ENCODE results near the gene FXYD1.
"Not testable (repeated sequence)": the region's sequence is repeated elsewhere in the genome, so short reads cannot be mapped to it uniquely, and the experiment has no call there.

Gene FXYD1

GRCh38 chr19:35144600-35145436, 6.2 kb downstream of the FXYD1 start:
- no peak for TF ChIP-seq CTCF (IDR thresholded peaks at IDR 0.05)
- Mint-ChIP-seq H3K9me3 (no peaks in the 10 kb centered on the region), H3K27ac (no peak overlapping the region), H3K4me1 (peaks cover 36% of the 10 kb centered on the region), H3K36me3 (ENCODE audit: low read depth) (no peaks in the 10 kb centered on the region), H3K27me3 (ENCODE audit: low read depth, poor library complexity) (peaks cover 69% of the 10 kb centered on the region), H3K4me3 (no peak overlapping the region)
- DNase-seq = peak; percentile 64

DNA sequence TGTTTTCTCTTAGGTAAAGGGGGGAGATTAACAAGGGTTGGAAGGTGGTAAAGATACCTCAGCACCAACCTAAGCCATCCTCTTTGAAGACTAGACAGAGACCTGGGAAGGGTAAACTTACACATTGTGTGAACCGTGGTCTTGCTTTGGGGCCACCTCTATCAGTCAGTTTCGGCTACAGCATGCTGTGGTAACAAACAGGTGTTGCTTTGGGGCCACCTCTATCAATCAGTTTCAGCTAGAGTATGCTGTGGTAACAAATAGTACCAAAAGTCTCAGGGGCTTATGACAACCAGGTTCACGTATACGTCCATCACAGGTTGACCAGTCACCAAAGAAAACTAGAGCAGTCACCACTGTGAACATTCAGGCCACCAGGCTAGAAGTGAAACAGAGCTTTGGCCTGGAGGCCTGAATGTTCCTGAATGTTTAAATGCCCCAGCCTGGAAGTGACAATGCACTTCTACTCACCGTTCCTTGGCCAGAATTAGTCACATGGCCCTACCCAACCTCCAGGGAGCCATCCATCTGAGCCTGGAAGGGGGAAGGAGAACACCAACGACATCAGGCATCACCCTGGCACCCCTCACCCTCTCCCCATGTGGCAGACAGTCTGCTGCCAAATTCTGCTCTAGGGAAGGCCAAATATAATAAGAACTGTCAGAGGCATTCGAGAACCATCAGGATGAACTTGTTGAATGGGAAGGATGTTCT, 8.3 kb downstream of the FXYD1 start:
- Mint-ChIP-seq H3K4me3 (no peak overlapping the region), H3K36me3 (ENCODE audit: low read depth) (no peaks in the 10 kb centered on the region), H3K27me3 (ENCODE audit: low read depth, poor library complexity) (peaks cover 69% of the 10 kb centered on the region), H3K9me3 (no peaks in the 10 kb centered on the region), H3K27ac (no peak overlapping the region), H3K4me1 (peaks cover 40% of the 10 kb centered on the region)
- DNase-seq = no peak
- no peak for TF ChIP-seq CTCF (IDR thresholded peaks at IDR 0.05)

- no peak overlapping the region for H3K27ac Mint-ChIP-seq
- TF ChIP-seq CTCF (IDR thresholded peaks at IDR 0.05) = no peak
- peaks cover 54% of the 10 kb centered on the region for H3K4me1 Mint-ChIP-seq
- H3K27me3 Mint-ChIP-seq (ENCODE audit: low read depth, poor library complexity) = peaks cover 61% of the 10 kb centered on the region
- H3K9me3 Mint-ChIP-seq = no peaks in the 10 kb centered on the region
- no peaks in the 10 kb centered on the region for H3K36me3 Mint-ChIP-seq (ENCODE audit: low read depth)
- no peak overlapping the region for H3K4me3 Mint-ChIP-seq
- no peak for DNase-seq
Observed at GRCh38 chr19:35149463-35149862, 10.8 kb downstream of the FXYD1 start.

GRCh38 chr19:35150445-35150844, 11.8 kb downstream of the FXYD1 start:
- Mint-ChIP-seq H3K27me3 (ENCODE audit: low read depth, poor library complexity) (peaks cover 61% of the 10 kb centered on the region), H3K9me3 (no peaks in the 10 kb centered on the region), H3K4me1 (peaks cover 54% of the 10 kb centered on the region), H3K27ac (no peak overlapping the region), H3K4me3 (no peak overlapping the region), H3K36me3 (ENCODE audit: low read depth) (no peaks in the 10 kb centered on the region)
- no peak for DNase-seq
- TF ChIP-seq CTCF (IDR thresholded peaks at IDR 0.05) = no peak

DNA sequence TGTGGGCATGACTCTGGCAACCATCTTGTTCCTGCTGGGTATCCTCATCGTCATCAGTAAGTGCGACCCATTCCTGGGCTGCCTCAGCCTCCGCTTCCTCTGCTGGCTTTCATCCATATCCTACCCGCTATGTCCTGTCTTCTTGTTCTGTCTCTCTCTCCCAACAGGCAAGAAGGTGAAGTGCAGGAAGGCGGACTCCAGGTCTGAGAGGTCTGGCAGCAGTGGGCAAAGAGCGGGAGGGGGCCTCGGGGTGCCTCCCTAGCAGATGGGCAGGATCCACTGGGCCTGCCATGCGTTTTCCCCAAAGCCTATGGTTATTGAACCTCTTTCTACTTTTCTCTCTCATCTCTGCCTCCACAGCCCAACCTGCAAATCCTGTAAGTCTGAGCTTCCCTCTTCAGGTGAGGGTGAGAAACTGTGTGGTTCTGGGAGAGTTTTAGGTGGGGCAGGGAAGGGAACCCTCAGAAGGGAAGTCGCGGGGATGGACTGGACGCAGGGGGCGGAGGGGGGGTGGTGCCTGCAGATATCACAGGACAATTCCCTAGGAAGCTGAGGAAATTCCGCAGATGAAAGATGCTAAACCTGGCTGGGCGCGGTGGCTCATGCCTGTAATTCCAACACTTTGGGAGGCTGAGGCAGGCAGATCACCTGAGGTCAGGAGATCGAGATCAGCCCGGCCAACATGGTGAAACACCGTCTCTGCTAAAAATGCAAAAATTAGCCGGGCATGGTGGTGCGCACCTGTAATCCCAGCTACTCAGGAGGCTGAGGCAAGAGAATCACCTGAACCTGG, 12.8 kb downstream of the FXYD1 start:
- no peak for DNase-seq
- no peak overlapping the region for H3K27ac Mint-ChIP-seq
- peaks cover 57% of the 10 kb centered on the region for H3K27me3 Mint-ChIP-seq (ENCODE audit: low read depth, poor library complexity)
- no peak for TF ChIP-seq CTCF (IDR thresholded peaks at IDR 0.05)
- peaks cover 63% of the 10 kb centered on the region for H3K4me1 Mint-ChIP-seq
- H3K9me3 Mint-ChIP-seq = no peaks in the 10 kb centered on the region
- no peaks in the 10 kb centered on the region for H3K36me3 Mint-ChIP-seq (ENCODE audit: low read depth)
- no peak overlapping the region for H3K4me3 Mint-ChIP-seq

DNA sequence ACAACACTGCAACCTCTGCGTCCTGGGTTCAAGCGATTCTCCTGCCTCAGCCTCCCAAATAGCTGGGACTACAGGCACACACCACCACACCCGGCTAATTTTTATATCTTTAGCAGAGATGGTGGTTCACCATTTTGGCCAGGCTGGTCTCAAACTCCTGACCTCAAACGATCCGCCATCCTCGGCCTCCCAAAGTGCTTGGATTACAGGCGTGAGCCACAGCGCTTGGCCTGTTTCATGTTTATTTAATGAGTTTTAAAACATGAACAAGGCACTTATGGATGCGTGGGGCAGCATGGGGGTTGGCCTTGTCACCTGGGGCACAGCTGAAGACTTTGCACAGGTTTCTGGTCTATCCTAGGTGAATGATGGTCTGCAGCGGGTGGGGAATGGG, 14.5 kb downstream of the FXYD1 start:
- DNase-seq; H3K36me3 Mint-ChIP-seq (ENCODE audit: low read depth); H3K9me3 Mint-ChIP-seq; H3K27ac Mint-ChIP-seq: not testable (repeated sequence)
- peak overlapping the region; percentile 58 for H3K4me3 Mint-ChIP-seq
- peaks cover 65% of the 10 kb centered on the region for H3K4me1 Mint-ChIP-seq
- peaks cover 50% of the 10 kb centered on the region for H3K27me3 Mint-ChIP-seq (ENCODE audit: low read depth, poor library complexity)

Measured in nephron progenitor cell (in vitro differentiated cells).